HG02798 (cell line): ENCODE measurements around the gene CTAG1B.
"Not testable (repeated sequence)": the region's sequence is repeated elsewhere in the genome, so short reads cannot be mapped to it uniquely, and the experiment has no call there.

Experiments used
- ATAC-seq: cut with Tn5 transposase; IDR thresholded peaks from one replicate; pipeline ENCODE4 v1.9.1; 2021; ENCODE audit warnings: mild to moderate bottlenecking; ENCODE audit not compliant: unreplicated experiment, poor library complexity

CTAG1B gene

DNA sequence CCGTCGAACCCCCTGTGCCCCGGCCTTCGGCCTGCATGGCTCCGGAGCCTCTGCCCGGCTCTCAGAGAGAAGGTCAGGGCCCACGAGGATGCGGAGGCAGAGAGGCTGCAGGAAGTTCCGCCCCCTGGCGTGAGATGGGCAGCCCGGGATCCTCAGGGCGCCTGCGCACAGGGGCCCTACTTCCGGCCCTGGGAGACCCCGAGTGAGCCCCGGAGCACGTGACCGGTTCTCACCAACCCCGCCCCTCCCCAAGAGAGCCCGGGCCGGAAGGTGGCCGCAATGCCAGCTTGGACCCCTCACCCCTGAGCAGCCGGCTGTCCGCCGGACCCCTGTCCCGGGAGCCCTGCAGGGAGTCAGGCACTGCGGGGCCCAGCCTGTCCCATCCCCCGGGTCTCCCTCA, at the start of gene CTAG1B:
Gene CTAG1B (minus strand): TSS at position 101 of the 400 bp plus-strand sequence. CDS start 64 bp downstream, at position 37.
- not testable (repeated sequence) for ATAC-seq

DNA sequence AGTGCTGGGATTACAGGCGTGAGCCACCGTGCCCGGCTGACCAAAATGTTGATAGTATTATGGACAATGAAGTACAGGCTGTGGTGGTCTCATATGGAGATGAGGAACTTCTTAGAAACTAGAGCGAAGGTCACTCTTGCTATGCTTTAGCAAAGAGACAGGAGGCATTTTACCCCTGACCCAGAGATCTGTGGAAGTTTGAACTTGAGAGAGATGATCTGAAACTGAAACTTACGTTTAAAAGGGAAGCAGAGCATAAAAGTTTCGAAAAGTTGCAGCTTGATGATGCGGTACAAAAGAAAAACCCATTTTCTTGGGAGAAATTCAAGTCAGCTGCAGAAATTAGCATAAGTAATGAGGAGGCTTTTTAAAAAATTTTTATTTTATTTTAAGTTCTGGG, 42.8 kb upstream of the CTAG1B start:
- no peak for ATAC-seq

DNA sequence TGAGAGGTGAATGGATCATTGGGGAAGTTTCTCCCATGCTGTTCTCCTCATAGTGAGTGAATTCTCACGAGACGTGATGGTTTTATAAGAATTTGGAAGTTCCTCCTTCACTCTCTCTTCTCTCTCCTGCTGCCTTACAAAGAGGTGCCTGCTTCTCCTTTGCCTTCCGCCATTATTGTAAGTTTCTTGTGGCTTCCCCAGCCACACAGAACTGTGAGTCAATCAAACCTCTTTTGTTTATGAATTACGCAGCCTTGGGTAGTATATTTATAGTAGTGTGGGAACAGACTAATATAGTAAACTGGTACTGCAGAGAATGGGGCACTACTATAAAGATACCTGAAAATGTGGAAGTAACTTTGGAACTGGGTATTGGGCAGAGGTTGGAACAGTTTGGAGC, 42.1 kb upstream of the CTAG1B start:
- no peak for ATAC-seq

DNA sequence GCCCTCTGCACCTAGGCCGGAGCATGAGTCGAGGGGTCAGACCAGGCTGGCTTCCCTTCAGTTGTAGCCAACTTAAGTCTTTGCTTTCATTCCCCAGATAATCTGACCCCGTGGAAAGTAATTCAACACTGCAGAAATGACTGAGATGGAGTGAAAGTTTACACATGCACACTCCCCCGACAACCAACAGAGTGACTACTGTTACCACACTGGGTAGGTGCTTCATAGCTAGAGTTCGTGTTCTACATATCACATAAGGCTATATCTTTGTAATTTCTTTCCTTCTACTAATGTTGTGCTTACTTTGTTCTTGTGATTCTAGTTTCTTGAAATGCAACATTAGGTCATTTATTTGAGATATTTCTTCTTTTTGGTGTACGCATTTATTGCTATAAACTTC, 41.5 kb upstream of the CTAG1B start:
- no peak for ATAC-seq

DNA sequence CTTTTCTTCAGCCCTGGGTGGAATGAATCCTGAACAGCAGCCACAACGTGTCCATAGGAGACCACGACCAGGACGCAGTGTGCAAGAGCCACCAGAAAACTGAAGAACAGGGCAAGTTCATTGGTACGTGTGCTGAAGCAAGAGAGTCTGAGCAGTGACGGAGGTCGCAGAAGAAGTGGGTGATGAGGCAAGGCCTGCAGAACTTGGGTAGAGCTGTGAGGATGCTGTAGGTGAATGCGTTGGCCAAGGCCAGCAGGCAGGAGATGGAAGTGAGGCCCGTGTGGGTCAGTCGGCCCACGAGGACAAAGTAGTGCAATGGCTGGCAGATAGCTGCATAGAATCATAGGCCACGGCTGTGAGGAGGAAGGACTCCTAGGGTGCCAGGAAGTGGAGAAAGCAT, 39.9 kb upstream of the CTAG1B start:
- ATAC-seq: no peak

DNA sequence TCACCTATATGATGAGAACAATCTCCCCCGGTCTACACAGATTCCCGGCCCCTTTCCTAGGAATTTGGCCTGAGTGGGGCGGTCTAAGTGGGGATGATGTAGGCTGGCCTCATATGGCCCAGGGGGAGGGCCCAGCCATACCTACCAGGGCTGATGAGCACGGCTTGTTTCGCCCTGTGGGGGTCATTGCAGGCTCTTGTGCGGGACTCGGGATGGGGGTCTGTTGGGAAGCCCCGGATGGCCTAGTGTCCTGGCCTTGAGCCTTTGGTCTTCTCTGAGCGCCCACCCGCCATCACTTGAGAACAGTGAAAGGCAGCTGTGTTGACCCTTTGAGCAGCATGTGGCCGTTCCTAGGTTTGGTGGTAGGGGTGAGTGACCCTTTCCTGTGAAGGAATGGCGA, 39.1 kb upstream of the CTAG1B start:
- ATAC-seq: no peak

DNA sequence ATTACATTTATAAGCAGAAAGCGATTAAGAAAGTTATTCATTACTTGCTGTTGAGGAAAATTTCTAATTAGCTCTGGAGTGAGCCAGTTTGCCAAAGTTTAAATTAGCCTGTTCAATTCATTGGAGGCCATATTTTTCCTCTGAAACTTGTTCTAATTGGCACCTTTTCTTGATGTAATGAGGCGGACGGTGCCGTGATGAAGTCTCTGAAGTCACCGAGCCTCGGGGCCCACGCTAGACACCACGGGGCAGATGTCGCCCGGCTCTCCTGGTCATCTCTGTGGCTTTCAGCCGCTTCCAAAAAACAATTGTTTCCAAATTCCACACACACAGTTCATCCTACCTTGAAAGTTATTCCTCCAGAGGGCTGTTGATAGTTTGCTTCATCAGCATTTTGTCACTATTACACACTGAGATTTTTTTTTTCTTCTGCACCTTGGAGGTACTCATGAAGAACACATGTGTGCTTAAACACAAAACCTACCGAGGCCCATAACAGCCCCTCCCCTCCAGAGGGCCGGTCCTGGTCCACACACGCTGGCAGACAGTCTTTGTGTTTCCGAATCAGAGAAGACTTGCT, 38.2 kb upstream of the CTAG1B start:
- no peak for ATAC-seq

DNA sequence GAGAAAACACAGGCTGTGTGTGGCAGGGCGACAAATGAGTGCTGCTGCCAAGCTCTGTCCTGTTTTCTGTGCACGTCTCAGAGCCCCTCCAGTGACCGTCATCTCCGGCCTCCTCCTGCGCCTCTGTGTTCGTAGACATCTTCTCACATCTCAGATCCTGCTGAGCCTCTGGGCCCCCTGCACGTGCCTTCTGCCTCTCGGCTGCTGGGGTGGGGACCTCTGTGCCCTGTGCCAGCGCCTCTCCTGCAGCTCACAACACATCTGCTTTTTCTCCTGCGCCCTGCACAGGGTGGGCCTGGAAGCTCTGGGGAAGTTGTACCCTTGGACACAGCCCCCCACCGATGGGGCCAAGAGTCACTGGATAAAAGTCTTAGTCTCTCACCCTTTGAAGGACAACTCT, 36.7 kb upstream of the CTAG1B start:
- ATAC-seq: no peak

DNA sequence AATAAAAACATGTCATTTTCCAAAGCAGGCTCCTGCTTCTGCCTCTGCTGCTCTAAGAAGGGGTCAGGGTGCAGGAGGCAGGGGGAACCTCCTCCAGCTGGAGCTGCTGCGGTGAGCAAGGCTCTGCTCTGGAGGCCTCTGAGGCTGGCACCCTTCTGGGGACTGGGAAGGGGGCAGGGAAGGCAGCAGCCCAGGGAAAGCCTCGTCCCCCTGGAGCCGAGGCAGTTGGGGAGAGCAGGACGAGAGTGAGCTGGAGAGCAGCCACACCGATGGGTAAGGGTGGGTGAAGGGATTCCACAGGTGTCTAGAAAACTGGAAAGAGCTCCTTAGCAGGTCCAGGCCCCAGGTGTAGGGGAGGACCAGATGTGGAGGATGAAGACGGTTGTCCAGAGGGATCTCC, 36.3 kb upstream of the CTAG1B start:
- no peak for ATAC-seq

DNA sequence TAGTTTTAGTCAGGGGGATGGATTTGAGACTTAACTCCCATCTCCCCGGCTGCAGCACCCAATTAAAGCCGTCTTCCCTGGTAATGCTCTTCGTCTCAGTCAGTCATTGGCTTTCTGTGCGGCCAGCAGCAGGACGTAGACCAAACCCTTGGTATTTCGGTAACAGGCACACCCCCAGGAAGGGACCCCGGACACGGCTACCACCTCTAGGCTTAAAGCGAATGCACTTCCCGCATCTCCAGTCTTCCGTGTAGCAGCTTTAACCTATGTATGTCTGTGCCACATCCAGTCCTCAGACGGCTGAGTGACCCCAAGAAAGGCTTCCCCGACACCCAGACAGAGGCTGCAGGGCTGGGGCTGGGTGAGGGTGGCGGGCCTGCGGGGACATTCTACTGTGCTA, 35.8 kb upstream of the CTAG1B start:
- no peak for ATAC-seq

DNA sequence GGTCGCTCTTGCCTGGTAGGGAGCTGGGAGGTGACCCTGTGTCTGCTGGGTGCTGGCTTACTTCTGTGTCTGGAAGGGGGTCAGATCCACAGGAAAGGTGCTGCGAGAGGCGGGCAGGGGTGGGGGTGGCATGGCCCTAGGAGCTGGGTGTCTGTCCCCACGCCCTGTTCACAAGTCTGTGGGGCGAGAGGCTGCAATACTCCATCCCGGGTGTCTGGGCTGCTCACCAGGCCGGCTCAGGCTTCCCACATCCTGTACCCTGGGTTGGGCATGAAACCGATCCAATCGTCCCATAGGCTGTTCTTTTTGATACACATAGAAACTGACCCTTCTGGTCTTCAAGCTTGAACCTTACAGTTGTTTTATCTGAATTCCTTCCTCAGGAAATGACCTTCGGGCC, 35.3 kb upstream of the CTAG1B start:
- ATAC-seq: no peak

DNA sequence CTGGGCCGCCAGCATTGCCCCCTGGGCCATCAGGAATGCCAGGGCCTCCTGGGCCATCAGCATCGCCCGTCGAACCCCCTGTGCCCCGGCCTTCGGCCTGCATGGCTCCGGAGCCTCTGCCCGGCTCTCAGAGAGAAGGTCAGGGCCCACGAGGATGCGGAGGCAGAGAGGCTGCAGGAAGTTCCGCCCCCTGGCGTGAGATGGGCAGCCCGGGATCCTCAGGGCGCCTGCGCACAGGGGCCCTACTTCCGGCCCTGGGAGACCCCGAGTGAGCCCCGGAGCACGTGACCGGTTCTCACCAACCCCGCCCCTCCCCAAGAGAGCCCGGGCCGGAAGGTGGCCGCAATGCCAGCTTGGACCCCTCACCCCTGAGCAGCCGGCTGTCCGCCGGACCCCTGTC, 34.3 kb upstream of the CTAG1B start, which contains the start of gene CTAG2:
Gene CTAG2 (minus strand): TSS at position 167 of the 400 bp plus-strand sequence. CDS start 64 bp downstream, at position 103.
- ATAC-seq: not testable (repeated sequence)

DNA sequence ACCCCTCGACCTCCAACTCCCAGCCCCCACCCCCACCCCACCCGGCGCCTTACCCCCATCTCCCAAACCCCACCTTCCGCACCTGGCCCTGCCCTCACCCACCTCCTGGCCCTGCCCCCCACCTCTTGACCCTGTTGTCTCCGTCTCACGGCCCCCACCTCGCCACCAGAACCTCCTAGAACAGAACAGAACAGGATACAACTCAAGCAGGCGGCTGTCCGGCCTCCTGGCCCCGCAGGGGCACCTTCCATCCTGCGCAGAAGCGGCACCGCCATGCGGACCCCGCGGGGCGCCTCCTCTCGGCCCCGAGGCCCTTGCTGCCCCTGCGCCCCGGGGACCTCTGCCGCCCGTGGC, 33.9 kb upstream of the CTAG1B start:
- no peak for ATAC-seq

DNA sequence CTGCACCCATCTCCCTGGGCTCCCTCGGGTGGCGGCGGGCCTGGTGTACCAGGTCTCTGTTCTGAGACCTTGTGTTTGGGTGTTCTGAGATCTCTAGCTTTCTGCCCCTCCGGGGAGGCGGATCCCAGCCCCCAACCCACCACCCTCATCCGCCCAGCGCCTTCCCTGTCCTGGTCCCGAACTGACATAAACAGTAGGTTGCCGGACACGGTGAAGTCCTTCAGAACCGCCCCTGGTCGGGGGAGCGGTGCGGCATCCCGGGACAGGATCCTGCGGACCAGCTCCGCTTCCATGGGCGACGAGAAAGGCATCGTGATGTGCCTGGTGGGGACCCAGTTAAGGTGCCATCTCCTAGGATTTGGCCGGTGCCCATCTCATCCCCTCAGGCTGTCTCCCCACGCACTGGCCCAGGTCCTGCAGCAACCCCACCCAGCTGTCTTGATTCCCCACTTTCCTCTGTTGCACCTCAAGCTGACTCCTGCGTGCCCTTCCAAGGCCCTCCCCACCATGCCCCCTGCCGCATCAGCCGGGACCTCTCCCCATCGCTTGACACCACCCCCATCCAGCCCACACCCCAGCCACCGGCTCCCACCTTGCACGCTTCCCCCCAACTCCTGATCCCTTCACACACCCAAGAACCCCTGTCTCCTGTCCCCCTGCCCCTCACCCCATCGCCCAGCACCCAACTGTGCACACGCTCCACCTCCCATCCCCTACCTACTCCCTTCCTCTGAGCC, 33.4 kb upstream of the CTAG1B start:
- no peak for ATAC-seq

DNA sequence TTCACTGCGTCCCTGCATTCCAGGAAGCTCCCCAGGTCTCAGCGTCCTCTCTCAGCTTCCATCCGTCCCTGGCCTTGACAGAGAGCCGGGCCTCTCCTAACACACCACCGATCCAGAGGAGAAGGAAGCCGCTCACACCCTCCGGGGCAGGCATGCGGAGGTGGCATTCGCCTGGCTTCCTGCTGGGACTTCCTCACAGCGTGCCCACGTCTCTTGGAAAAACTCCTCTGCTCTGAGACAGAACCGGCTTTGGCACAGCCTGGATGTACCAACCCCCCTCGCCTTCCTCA, 31.1 kb upstream of the CTAG1B start:
- ATAC-seq: no peak

DNA sequence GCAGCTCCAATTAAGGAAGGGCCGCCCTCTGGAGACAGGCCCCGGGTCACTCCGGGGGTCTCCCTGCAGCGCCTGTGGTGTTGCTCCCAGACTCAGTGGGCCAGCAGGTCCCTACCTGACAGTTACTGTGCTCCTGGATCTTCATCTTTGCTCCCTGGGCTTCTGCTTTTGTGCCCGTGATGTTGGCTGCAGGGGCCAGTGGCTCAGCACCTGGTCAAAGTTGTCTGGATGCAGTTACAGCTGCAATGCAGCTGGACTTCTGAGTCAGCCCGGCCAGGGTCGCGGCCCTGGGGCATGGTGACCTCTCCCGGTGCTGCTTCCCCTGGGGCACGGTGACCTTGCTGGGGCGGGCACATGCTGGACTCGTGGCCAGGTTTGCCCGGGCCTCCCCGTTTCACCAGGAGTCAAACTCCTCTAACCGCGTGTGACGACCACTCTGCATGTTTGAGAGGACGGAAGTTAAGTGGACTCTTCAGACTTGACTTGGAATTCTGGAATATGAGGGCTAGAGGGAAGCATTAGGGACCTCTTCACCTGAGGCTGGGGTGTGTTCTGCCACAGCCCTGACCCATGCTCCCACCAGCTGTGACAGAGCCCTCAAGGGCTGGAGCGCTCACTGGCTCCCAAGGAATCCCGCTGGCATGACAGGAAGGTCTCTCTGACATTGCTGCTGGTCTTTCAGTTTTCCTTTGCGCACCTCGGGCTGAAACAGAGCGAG, 30.6 kb upstream of the CTAG1B start:
- ATAC-seq: no peak

DNA sequence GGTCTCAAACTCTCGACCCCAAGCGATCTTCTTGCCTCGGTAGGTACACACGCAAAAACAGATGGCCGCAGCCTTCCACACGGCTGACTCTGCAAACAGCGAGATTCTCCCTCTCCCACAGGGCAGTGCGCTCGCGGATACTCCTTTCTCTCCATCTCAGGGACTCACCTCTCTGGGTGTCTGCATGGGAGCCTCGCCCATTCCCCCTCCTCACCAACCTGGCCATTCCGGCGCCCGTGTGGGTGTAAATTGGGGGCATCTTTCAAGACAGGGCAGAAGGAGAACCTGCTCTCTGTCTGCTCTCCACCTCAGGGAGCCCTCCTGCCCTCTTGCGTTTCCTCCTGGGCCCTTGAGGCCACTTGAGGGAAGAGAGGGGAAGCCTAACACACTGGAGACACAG, 29.8 kb upstream of the CTAG1B start:
- ATAC-seq: no peak

DNA sequence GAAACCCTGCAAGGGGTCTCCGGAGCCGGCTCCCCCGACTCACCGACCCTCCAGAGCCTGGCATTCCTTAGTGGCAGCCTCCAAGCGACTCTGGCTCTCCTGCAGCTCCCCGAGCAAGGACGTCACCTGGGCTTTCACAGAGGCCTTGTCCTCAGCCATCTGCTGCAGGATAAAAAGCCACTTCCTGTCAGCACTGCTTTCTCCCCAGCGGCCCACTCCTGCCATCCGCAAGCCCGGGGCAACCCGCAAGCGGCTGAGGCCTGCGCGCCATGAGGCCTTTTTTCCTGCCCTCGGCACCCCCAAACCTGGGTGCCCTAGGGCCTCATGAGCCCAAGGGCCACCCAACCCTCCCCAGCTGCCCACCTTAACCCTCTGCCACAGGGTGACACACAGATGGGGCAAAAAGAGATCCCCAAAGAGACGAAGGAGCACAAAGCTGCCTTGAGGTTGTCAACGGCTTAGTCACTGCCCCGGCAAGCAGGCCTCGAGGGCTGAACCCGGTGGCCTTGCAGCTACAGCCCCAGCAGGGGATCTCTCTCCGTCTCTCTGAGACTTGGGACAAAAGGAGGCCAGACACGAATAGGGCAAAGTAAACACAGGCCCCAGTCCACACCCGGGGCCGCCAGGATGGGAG, 26.8 kb upstream of the CTAG1B start:
- ATAC-seq: not testable (repeated sequence)

DNA sequence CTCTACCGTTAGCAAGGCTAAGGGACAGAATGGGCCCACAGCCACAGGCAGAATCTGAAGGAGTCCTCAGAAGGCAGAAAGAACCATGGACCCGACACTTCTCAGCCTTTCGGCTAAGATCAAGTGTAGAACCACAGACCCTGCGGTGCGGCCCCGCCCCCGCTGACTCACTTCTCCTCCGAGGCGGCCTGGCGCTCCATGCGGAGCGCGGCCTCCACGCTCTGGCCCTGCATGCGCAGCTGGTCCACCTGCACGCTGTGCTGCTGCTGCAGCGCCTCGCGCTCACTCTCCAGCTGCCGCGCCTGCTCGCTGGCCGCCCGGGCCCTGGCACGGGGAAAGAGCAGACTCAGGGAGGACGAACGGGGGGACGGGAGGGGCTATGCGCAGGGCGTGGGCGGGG, 24.6 kb upstream of the CTAG1B start:
- not testable (repeated sequence) for ATAC-seq

DNA sequence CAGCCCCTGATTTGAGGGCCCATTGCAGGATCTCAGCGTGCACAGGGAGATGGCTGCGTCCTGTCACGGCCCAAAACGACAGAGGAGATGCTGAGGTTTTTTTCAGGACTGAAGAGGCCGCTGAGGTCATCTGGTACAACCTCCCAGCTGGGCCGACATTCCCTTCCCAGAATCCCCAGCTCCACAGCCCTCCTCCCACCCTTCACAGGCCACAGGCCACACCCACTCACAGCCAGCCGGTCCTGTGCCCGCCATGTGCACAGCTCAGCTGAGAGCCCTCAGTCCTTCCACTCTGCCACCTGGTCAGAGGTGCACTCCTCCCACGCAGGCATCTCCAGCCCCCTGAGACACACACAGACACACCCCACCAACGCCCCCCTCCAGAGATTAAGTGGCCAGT, 22.7 kb upstream of the CTAG1B start:
- ATAC-seq: not testable (repeated sequence)

DNA sequence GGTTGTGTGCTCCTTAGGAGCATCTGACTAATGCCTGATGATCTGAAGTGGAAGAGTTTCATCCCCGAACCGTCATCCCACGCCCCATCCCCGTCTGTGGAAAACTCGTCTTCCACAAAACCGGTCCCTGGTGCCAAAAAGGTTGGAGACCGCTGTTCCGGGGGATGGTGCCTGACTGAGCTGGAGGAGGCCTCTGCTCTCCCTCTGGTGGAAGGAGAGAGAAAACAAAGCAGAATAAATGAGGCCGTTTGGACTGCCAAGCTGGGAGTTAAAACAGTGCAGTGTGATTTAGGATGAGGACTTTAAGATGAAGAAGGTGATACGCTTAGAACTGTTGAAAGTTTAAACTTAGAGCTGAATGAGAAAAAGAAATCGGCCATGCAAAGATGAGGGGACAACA, 14.6 kb upstream of the CTAG1B start:
- not testable (repeated sequence) for ATAC-seq
